Tibial nerve (tissue), 4 donors: ENCODE measurements around the gene LSAMP.

Source experiments
- EP300 ChIP-seq, 2 donors: sonication (generic); formaldehyde crosslinking; IDR thresholded peaks; one replicate each; pipeline ENCODE4 v1.6.1; 2017; ENCODE audit warnings: antibody characterized with exemption in 2 of 2, mild to moderate bottlenecking in 1 of 2
- POLR2A ChIP-seq, 2 donors: fragments of 450-650 bp; IDR thresholded peaks; one replicate each; pipeline ENCODE4 v1.6.1; 2017; ENCODE audit warnings: antibody characterized with exemption in 2 of 2, mild to moderate bottlenecking in 2 of 2, moderate library complexity in 2 of 2
- TF ChIP-seq, protein P1 (sequence below), 5 experiments: fragments of 200-600 bp in 3 of 5; fragments of 450-650 bp in 2 of 5; sonication (generic) in 3 of 5; IDR thresholded peaks; one replicate each; pipeline ENCODE4 v1.5.1; 2016 to 2019; ENCODE audit warnings: antibody characterized with exemption in 5 of 5, mild to moderate bottlenecking in 3 of 5, moderate library complexity in 2 of 5

- TF ChIP-seq, protein P1, sequence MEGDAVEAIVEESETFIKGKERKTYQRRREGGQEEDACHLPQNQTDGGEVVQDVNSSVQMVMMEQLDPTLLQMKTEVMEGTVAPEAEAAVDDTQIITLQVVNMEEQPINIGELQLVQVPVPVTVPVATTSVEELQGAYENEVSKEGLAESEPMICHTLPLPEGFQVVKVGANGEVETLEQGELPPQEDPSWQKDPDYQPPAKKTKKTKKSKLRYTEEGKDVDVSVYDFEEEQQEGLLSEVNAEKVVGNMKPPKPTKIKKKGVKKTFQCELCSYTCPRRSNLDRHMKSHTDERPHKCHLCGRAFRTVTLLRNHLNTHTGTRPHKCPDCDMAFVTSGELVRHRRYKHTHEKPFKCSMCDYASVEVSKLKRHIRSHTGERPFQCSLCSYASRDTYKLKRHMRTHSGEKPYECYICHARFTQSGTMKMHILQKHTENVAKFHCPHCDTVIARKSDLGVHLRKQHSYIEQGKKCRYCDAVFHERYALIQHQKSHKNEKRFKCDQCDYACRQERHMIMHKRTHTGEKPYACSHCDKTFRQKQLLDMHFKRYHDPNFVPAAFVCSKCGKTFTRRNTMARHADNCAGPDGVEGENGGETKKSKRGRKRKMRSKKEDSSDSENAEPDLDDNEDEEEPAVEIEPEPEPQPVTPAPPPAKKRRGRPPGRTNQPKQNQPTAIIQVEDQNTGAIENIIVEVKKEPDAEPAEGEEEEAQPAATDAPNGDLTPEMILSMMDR (IDR thresholded peaks at IDR 0.05): no peak
- TF ChIP-seq EP300 (IDR thresholded peaks at IDR 0.05): no peak
- no peak for TF ChIP-seq POLR2A (IDR thresholded peaks at IDR 0.05)
Observed at GRCh38 chr3:116301422-116301821, 143.9 kb downstream of the LSAMP start.
